ENCODE results near the gene RNU2-1. TPM values are rescaled to one million over a fixed set of nuclear protein-coding genes. Genes with fewer than 3 reads are reported as not detected.

Gene RNU2-1
- total and polyA plus RNA-seq, 2 of the 13 experiments (the other 11 are each of a cell fraction or from before 2014, with no cell fraction given): not detected

GRCh38 chr17:43211480-43212402 lies 22.0 kb downstream of the RNU2-1 start, which contains the start of gene TMEM106A (continued):
- TF ChIP-seq ZNF407 (CRISPR knock-in tag; IDR thresholded peaks at IDR 0.05; ENCODE audit: not compliant biosample characterization) (no peak), KMT2B (CRISPR knock-in tag; IDR thresholded peaks at IDR 0.05) (no peak), DPF2 (CRISPR knock-in tag; IDR thresholded peaks at IDR 0.05; ENCODE audit: borderline replicate concordance, low read depth) (no peak), BCL3 (CRISPR knock-in tag; IDR thresholded peaks at IDR 0.05) (0 out of 2 replicates have a peak, but pooled peaks have one; percentile 46), ASH2L (IDR thresholded peaks at IDR 0.05; ENCODE audit: insufficient read length, low read depth, low read length) (peak; percentile 33), TIGD3 (CRISPR knock-in tag; IDR thresholded peaks at IDR 0.05; ENCODE audit: borderline replicate concordance) (no peak), ZNF232 (CRISPR knock-in tag; IDR thresholded peaks at IDR 0.05; ENCODE audit: borderline replicate concordance) (peak; percentile 92; the same call in 1 of the 2 replicates), SALL1 (CRISPR knock-in tag; IDR thresholded peaks at IDR 0.05) (peak; percentile 75; the same call in 1 of the 2 replicates), ZNF543 (CRISPR knock-in tag; IDR thresholded peaks at IDR 0.05) (no peak), XRCC5 (optimal IDR thresholded peaks at IDR 0.05; ENCODE audit: low read length) (peak; percentile 68), ATF6 (CRISPR knock-in tag; conservative IDR thresholded peaks at IDR 0.05) (no peak), FOXP1 (IDR thresholded peaks at IDR 0.05) (no peak), FOXP1 (CRISPR knock-in tag; IDR thresholded peaks at IDR 0.05) (no peak), FOXK2 (IDR thresholded peaks at IDR 0.05) (no peak), ESRRA (CRISPR knock-in tag; IDR thresholded peaks at IDR 0.05; ENCODE audit: low read depth) (no peak)
